Spleen (tissue), 11 donors: ENCODE measurements around the gene MYO6. TPM values are rescaled to one million over a fixed set of nuclear protein-coding genes. Genes with fewer than 3 reads are reported as not detected.

Experiments used
- DNase-seq: peaks from one replicate; pipeline ENCODE4 v3.0.0-alpha.2; 2020
- H3K27ac ChIP-seq, 8 donors: fragments of 200-600 bp; sonication (generic) in 7 of 8; 1 replicate in 4 of 8; 2 replicates in 4 of 8; pipeline versions ENCODE4 v1.5.0 to v1.8.0; 2016 to 2021; ENCODE audit warnings: inconsistent platforms in 4 of 8, mild to moderate bottlenecking in 4 of 8, moderate library complexity in 1 of 8
- H3K27me3 ChIP-seq, 7 donors: fragments of 200-600 bp; sonication (generic) in 6 of 7; replicated peaks in 1 of 7; 1 replicate in 4 of 7; 2 replicates in 3 of 7; pipeline versions ENCODE4 v1.5.0 to v1.8.0; 2016 to 2021; ENCODE audit warnings: inconsistent platforms in 3 of 7, mild to moderate bottlenecking in 1 of 7
- H3K36me3 ChIP-seq, 6 donors: fragments of 200-600 bp; sonication (generic) in 5 of 6; 1 replicate in 4 of 6; 2 replicates in 2 of 6; pipeline versions ENCODE4 v1.5.0 to v1.8.0; 2016 to 2021; ENCODE audit warnings: inconsistent platforms in 2 of 6
- H3K4me1 ChIP-seq, 6 donors: fragments of 200-600 bp; sonication (generic) in 5 of 6; 1 replicate in 3 of 6; 2 replicates in 3 of 6; pipeline versions ENCODE4 v1.5.0 to v1.8.0; 2016 to 2021; ENCODE audit warnings: inconsistent platforms in 3 of 6
- H3K4me3 ChIP-seq, 8 donors: fragments of 200-600 bp; sonication (generic) in 7 of 8; 1 replicate in 4 of 8; 2 replicates in 4 of 8; pipeline versions ENCODE4 v1.5.0 to v1.8.0; 2016 to 2021; ENCODE audit warnings: inconsistent platforms in 4 of 8, mild to moderate bottlenecking in 4 of 8, moderate library complexity in 2 of 8
- H3K9me3 ChIP-seq, 8 donors: fragments of 200-600 bp; sonication (generic) in 7 of 8; 1 replicate in 4 of 8; 2 replicates in 4 of 8; pipeline versions ENCODE4 v1.5.0 to v1.8.0; 2016 to 2021; ENCODE audit warnings: inconsistent platforms in 4 of 8
- POLR2A ChIP-seq, 3 donors: fragments of 450-650 bp; IDR thresholded peaks; one replicate each; pipeline ENCODE4 v1.5.1; 2017; ENCODE audit warnings: antibody characterized with exemption in 3 of 3, mild to moderate bottlenecking in 1 of 3
- POLR2AphosphoS5 ChIP-seq, 3 donors: sonication (generic); formaldehyde crosslinking; IDR thresholded peaks; one replicate each; pipeline ENCODE4 v1.5.1; 2017; ENCODE audit warnings: antibody characterized with exemption in 3 of 3
- WGBS, 5 donors: extraction: QIAGEN DNeasy Blood & Tissue Kit in 3 of 5; methylation state at CpG; one replicate each; pipeline versions ENCODE4 v1.1.5 to v1.1.7; 2013 to 2018; 5-methylcytosine and 5-hydroxymethylcytosine counted together
- intact Hi-C: fragments of 100-400 bp; cut with DNase I; formaldehyde crosslinking; loops from one replicate; pipeline ENCODE4 v1.15.0; 2023; ENCODE audit warnings: low total_unique reads
- polyA plus RNA-seq, 3 donors: library from polyadenylated mRNA; stranded (reverse); fragments of 200-250 nt; gene quantifications; one replicate each; pipeline ENCODE4 v1.2.1, GENCODE V29; 2013
- total RNA-seq, 7 donors: library from RNA; depleted of rRNA in 3 of 7; stranded (reverse); fragments of >200 nt in 3 of 7; fragmentation: NEBNext Ultra II Directional in 4 of 7; extraction: Animal tissue kit (Norgen Biotek cat#: 25700) in 4 of 7; gene quantifications; one replicate each; pipeline versions ENCODE4 v1.1.0 to v1.2.1, GENCODE V29; 2016 to 2021
- TF ChIP-seq, protein P1 (sequence below), 11 experiments: fragments of 200-600 bp in 7 of 11; fragments of 450-650 bp in 4 of 11; sonication (generic) in 4 of 11; IDR thresholded peaks in 8 of 11; conservative IDR thresholded peaks in 3 of 11; 1 replicate in 7 of 11; 2 replicates in 4 of 11; pipeline versions ENCODE4 v1.4.0 to v1.8.0; 2016 to 2021; ENCODE audit warnings: antibody characterized with exemption in 11 of 11, inconsistent platforms in 4 of 11, mild to moderate bottlenecking in 1 of 11
- donor health status: healthy with polysubstance abuse.
- donor health status: DM: no; HTN: no; CAD: no; lungs with moderate emphysema.
- donor health status: DM: no; HTN: no; CAD: no.
- donor health status: Bipolar disorder and iron deficiency.
- donor health status: healthy.
- donor health status: DM: no; HTN: no; CAD: no.
- donor health status: DM: yes; HTN: yes; CAD: no.

Gene MYO6
- total and polyA plus RNA-seq, 10 donors = 4.2 to 29.1 (median 18.2) TPM

DNA sequence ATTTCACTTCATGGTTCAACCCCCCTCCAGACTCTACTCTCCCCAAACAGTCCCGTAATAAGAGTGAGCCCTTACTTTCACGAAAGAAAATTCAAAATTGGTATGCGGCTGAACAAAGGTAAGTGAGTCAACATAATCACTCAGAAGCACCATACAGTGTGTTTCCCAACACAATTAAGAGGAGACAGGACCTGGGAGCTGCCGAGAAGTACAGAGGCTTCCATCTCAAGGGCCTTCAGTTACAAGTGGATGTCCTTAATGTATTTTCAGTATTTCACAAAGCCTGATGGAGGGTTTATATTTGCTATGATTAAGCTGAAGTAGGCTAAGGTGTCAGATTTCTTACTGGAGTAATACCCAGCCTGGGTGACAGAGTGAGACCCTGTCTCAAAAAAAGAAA lies 51.1 kb downstream of the MYO6 start:
- WGBS, 5 donors = 92 to 98% (median 93%) methylated on average over 4 of the region's 4 CpGs
- TF ChIP-seq POLR2AphosphoS5 (IDR thresholded peaks at IDR 0.05) (no peak), POLR2A (IDR thresholded peaks at IDR 0.05) (no peak)
- TF ChIP-seq, protein P1, sequence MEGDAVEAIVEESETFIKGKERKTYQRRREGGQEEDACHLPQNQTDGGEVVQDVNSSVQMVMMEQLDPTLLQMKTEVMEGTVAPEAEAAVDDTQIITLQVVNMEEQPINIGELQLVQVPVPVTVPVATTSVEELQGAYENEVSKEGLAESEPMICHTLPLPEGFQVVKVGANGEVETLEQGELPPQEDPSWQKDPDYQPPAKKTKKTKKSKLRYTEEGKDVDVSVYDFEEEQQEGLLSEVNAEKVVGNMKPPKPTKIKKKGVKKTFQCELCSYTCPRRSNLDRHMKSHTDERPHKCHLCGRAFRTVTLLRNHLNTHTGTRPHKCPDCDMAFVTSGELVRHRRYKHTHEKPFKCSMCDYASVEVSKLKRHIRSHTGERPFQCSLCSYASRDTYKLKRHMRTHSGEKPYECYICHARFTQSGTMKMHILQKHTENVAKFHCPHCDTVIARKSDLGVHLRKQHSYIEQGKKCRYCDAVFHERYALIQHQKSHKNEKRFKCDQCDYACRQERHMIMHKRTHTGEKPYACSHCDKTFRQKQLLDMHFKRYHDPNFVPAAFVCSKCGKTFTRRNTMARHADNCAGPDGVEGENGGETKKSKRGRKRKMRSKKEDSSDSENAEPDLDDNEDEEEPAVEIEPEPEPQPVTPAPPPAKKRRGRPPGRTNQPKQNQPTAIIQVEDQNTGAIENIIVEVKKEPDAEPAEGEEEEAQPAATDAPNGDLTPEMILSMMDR (IDR thresholded peaks at IDR 0.05 in 8 of 11, conservative IDR thresholded peaks at IDR 0.05 in 3 of 11) = no peak
- no peaks in the 10 kb centered on the region for H3K4me1 ChIP-seq
- peaks cover 0 to 4% (median 0%) of the 10 kb centered on the region in 8 donors for H3K9me3 ChIP-seq
- DNase-seq = no peak
- intact Hi-C loops = no loop called here
- no peaks in the 10 kb centered on the region for H3K27me3 ChIP-seq
- no peak overlapping the region for H3K27ac ChIP-seq
- no peak overlapping the region for H3K4me3 ChIP-seq
- no peaks in the 10 kb centered on the region for H3K36me3 ChIP-seq

DNA sequence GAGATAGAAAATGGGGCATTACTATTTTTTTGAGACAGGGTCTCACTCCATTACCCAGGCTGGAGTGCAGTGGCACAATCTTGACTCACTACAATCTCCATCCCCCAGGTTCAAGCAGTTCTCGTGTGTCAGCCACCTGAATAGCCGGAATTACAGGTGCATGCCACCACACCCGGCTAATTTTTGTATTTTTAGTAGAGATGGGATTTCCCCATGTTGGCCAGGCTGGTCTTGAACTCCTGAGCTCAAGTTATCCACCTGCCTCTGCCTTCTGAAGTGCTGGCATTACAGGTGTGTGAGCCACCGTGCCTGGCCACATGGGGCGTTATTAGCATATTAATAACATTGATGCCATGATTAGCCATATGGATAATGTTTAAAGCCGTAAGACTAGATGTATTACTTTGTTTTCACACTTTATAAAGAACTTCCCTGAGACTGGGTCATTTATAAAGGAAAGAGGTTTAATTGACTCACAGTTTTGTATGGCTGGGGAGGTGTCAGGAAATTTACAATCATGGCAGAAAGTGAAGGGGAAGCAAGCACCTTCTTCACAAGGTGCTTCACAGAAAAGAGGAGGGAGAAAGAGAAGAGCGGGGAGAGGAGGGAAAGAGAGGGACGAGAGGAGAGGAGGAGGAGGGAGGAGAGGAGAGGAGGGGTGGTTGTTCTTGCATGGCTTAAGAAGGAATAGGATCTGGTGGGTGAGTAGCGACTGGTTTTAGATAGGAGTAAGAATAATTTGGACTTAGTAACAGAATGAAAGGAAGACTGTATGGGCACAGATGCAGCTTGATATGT lies 51.9 kb downstream of the MYO6 start:
- DNase-seq = no peak
- intact Hi-C loops = no loop called here
- 79 to 91% (median 87%) methylated on average over 9 of the region's 9 CpGs for WGBS, 5 donors
- no peak for TF ChIP-seq POLR2A (IDR thresholded peaks at IDR 0.05)
- TF ChIP-seq POLR2AphosphoS5 (IDR thresholded peaks at IDR 0.05) = no peak
- TF ChIP-seq, protein P1 (IDR thresholded peaks at IDR 0.05 in 8 of 11, conservative IDR thresholded peaks at IDR 0.05 in 3 of 11) = no peak
- Histone ChIP-seq H3K27ac (no peak overlapping the region), H3K9me3 (peaks cover 0 to 4% (median 0%) of the 10 kb centered on the region in 8 donors), H3K4me1 (no peaks in the 10 kb centered on the region), H3K4me3 (no peak overlapping the region), H3K36me3 (no peaks in the 10 kb centered on the region), H3K27me3 (no peaks in the 10 kb centered on the region)

DNA sequence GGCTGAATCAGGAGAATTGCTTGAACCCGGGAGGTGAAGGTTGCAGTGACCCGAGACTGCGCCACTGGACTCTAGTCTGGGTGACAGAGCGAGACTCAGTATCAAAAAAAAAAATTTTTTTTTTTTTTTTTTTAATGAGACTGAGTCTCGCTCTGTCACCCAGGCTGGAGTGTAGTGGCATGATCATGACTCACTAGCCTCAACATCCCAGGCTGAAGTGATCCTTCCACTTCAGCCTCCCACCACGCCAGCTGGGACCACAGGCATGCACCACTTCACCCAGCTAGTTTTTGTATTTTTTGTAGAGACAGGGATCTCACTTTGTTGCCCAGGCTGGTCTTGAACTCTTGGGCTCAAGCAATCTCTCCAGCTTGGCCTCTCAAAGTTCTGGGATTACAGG lies 53.3 kb downstream of the MYO6 start:
- intact Hi-C loops = no loop called here
- Histone ChIP-seq H3K4me3 (no peak overlapping the region), H3K27ac (no peak overlapping the region), H3K4me1 (no peaks in the 10 kb centered on the region), H3K36me3 (no peaks in the 10 kb centered on the region), H3K27me3 (no peaks in the 10 kb centered on the region), H3K9me3 (peaks cover 0 to 8% (median 2%) of the 10 kb centered on the region in 8 donors)
- DNase-seq = no peak
- WGBS, 5 donors = 89 to 96% (median 90%) methylated on average over 6 of the region's 6 CpGs
- TF ChIP-seq POLR2A (IDR thresholded peaks at IDR 0.05) (no peak), POLR2AphosphoS5 (IDR thresholded peaks at IDR 0.05) (no peak)
- TF ChIP-seq, protein P1 (IDR thresholded peaks at IDR 0.05 in 8 of 11, conservative IDR thresholded peaks at IDR 0.05 in 3 of 11) = no peak

DNA sequence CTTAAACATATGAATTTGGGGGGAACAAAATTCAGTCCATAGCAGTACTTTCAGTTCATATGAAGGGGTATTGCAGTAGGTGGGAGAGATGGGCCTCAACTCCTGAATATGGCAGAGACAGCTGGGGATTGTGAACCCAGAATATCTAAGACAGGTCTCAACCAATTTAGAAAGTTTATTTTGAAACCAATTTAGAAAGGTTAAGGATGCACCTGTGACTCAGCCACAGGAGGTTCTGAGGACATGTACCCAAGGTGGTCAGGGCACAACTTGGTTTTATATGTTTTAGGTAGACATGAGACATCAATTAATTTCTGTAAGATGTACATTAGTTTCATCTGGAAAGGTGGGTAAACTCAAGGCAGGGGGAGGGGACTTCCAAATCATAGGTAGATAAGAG lies 59.5 kb downstream of the MYO6 start:
- Histone ChIP-seq H3K36me3 (no peaks in the 10 kb centered on the region), H3K27me3 (no peaks in the 10 kb centered on the region)
- intact Hi-C loops = no loop called here

More for the DNA sequence above, 59.5 kb downstream of the MYO6 start:
- Histone ChIP-seq H3K27ac (no peak overlapping the region), H3K9me3 (peaks cover 0 to 8% (median 4%) of the 10 kb centered on the region in 8 donors), H3K4me3 (no peak overlapping the region), H3K4me1 (no peaks in the 10 kb centered on the region)
- DNase-seq = no peak
- no peak for TF ChIP-seq POLR2A (IDR thresholded peaks at IDR 0.05)
